A673 (cell line): ENCODE results near the gene RBM20.

Source experiments
- EZH2 ChIP-seq: fragments of 200-600 bp; sonication (generic); IDR thresholded peaks from 2 replicates; pipeline ENCODE4 v1.6.1; 2017; ENCODE audit warnings: borderline replicate concordance, low read depth, mild to moderate bottlenecking, mixed read lengths, antibody characterized with exemption, low read length; ENCODE audit not compliant: poor library complexity, severe bottlenecking
- TF ChIP-seq, protein P1 (sequence below): fragments of 300-800, 200-600 bp; sonication (generic); conservative IDR thresholded peaks from 2 replicates; pipeline ENCODE4 v1.5.1; 2017; ENCODE audit warnings: low read depth, mild to moderate bottlenecking, antibody characterized with exemption, low read length, moderate library complexity, mixed read lengths

GRCh38 chr10:110642204-110643034, 1.7 kb upstream of the RBM20 start:
- no peak for TF ChIP-seq EZH2
- TF ChIP-seq, protein P1, sequence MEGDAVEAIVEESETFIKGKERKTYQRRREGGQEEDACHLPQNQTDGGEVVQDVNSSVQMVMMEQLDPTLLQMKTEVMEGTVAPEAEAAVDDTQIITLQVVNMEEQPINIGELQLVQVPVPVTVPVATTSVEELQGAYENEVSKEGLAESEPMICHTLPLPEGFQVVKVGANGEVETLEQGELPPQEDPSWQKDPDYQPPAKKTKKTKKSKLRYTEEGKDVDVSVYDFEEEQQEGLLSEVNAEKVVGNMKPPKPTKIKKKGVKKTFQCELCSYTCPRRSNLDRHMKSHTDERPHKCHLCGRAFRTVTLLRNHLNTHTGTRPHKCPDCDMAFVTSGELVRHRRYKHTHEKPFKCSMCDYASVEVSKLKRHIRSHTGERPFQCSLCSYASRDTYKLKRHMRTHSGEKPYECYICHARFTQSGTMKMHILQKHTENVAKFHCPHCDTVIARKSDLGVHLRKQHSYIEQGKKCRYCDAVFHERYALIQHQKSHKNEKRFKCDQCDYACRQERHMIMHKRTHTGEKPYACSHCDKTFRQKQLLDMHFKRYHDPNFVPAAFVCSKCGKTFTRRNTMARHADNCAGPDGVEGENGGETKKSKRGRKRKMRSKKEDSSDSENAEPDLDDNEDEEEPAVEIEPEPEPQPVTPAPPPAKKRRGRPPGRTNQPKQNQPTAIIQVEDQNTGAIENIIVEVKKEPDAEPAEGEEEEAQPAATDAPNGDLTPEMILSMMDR, result no peak
